ENCODE results near the gene PRXL2C.

GRCh38 chr9:96612966-96613589, 42.0 kb downstream of the PRXL2C start:
- TF ChIP-seq CTCF (IDR thresholded peaks at IDR 0.05): no peak
- no peak for TF ChIP-seq POLR2AphosphoS5 (IDR thresholded peaks at IDR 0.05)

Data from breast epithelium (tissue), 3 donors.